Cardiac fibroblast (primary cell): ENCODE results near the gene EHD3.

Source experiments
- DNase-seq, 2 donors: peaks; one replicate each; pipeline versions ENCODE4 v3.0.0 to v3.0.0-alpha.2; 2010; ENCODE audit warnings: low read depth in 2 of 2
- H3K4me3 ChIP-seq, 2 donors: replicated peaks in 1 of 2; 1 replicate in 1 of 2; 2 replicates in 1 of 2; pipeline ENCODE4 v1.5.1; 2011; ENCODE audit warnings: low read depth in 2 of 2, low read length in 2 of 2, mild to moderate bottlenecking in 2 of 2, moderate library complexity in 1 of 2
- TF ChIP-seq, protein P1 (sequence below): IDR thresholded peaks from one replicate; pipeline ENCODE4 v1.5.1; 2011; ENCODE audit warnings: low read depth, mild to moderate bottlenecking, low read length, inconsistent platforms

The EHD3 gene

DNA sequence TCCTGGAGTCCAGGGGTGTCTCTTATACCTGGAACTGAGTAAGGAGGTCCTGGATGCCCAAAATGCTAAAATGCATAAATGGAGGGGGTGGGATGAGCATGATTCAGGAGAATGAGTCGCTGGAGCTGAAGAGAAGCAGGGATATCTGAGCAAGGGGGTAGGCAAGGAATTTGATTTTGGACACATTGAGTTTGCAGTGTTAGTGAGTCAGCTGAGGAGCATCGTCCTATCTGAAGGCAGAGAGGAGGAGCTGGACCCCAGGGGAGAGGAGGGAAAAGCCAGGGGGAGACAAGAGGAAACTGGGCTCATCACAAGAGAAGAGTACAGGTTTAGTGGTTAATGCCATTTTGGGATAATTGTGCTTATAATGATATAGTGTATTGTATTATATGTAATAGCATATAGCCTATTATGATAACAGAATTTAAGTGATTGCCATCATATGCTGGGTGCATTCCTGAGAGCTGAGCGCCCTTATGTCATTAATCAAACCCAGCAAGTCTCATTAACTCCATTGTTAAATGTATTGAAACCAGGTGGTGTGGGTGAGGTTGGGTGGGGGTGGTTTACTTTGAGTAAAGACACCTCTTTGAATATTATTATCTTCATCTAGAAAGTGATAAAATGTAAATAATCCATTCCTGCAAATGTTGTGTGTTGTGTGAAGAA lies 12.4 kb downstream of the EHD3 start:
- DNase-seq: no peak
- no peak overlapping the region for H3K4me3 ChIP-seq

DNA sequence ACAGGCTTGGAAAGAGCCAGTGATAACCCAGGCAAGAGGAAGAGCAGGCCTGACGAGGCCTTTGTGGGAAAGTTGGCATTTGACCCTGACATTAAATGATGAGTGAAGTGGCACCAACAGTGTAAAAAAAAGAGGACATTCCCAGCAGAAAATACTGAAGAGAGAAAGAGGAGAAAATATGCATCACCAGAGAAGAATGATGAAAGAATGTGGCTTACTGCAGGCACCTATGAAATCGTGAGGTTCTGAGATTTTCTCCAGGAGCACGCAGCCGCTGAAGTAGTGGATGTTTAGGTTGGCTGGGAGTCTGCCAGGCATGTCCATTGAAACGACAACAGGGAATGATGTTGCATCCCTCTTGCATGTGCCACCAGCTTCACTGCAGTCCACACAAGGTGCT lies 13.8 kb downstream of the EHD3 start:
- TF ChIP-seq, protein P1, sequence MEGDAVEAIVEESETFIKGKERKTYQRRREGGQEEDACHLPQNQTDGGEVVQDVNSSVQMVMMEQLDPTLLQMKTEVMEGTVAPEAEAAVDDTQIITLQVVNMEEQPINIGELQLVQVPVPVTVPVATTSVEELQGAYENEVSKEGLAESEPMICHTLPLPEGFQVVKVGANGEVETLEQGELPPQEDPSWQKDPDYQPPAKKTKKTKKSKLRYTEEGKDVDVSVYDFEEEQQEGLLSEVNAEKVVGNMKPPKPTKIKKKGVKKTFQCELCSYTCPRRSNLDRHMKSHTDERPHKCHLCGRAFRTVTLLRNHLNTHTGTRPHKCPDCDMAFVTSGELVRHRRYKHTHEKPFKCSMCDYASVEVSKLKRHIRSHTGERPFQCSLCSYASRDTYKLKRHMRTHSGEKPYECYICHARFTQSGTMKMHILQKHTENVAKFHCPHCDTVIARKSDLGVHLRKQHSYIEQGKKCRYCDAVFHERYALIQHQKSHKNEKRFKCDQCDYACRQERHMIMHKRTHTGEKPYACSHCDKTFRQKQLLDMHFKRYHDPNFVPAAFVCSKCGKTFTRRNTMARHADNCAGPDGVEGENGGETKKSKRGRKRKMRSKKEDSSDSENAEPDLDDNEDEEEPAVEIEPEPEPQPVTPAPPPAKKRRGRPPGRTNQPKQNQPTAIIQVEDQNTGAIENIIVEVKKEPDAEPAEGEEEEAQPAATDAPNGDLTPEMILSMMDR: no peak
- no peak for DNase-seq

More for the DNA sequence above, 12.4 kb downstream of the EHD3 start:
- TF ChIP-seq, protein P1: no peak

DNA sequence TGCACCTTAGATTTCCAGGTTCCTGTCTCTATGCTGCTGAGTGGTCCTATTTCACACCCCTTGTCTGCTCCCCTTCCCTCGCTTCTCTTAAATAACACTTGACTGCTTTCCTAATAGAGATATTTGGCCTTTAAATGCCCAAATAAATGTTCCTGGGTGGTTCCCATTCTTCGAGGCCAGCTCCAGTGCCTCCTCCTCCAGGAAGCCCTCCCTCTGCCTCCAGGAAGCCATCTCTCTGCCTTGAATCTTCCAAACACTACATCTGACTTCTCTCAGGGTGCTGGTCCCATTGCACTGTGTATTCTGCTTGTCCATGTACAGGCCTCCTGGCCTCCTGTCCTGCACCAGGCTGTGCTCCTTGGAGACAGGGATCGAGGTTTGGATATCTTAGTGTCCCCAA lies 14.2 kb downstream of the EHD3 start:
- DNase-seq: no peak
- TF ChIP-seq, protein P1: no peak
- H3K4me3 ChIP-seq: no peak overlapping the region

More for the DNA sequence above, 13.8 kb downstream of the EHD3 start:
- no peak overlapping the region for H3K4me3 ChIP-seq

DNA sequence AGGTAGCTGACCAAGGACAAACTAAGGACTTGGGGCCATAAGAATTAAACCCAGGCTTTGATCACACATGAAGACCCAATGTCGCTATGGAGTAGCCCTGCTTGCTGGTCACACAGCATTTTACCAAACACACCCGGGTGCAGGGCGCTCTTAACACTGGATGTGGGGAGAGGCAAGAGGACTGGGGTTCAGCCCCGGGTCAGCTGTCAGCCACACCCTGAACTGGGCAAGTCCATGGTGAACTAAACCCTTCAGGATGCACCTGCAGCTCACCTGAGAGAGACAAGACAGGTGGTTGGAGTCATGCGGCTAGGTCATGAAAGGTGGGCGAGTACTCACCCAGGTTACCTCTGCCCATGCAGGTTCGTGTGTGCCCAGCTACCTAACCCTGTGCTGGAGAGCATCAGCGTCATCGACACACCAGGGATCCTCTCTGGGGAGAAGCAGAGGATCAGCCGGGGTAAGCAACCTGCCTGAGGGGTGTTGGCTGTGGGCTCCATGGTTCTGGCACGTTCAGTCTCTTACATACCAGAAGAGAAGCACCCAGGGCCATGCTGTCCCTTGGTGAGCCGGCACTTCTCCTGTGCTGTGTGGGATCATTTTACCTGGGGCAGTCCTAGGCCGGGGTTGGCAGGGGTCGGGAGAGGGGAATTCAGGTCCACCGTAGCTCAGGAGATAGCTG lies 15.2 kb downstream of the EHD3 start:
- no peak for DNase-seq
- TF ChIP-seq, protein P1: no peak
- no peak overlapping the region for H3K4me3 ChIP-seq

DNA sequence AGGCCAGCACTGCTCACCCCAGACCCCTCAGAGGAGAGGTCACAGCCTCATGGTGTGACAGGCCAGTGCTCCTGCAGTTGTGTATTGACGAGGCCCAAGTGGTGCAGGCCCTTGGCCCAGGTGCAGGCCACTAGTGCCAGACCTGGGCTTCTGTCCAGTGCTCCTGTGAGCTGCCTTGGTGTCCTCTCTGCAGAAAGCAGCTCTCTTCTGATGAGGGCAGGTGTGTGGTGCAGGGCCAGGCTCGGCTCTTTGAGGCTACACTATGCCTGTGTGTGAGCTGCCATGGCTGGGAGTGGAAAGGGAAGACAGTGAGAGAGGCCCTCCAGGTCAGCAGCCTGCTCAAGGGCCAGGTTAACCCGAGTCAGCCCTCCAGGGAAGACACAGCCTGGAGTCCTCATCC lies 17.1 kb downstream of the EHD3 start:
- TF ChIP-seq, protein P1: no peak

DNA sequence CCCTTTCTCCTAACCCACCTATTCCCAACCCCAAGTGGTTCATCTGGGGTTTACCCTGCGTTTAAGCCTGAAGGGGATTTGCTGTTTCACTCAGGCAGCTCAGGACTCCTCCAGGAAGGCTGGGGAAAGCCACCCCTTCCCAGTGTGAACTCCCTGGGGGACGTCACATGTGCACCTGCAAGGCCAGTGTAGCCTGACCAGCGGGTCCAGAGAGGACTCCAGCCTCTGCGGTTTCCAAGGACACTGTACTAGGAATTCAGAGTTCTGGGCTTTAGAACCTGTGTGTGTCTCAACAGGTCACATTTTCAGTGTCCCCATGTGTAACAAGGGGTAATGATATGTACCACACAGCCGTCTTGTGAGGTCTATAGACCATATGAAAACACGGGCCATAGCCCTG lies 17.9 kb downstream of the EHD3 start:
- H3K4me3 ChIP-seq: no peak overlapping the region
- DNase-seq: no peak
- TF ChIP-seq, protein P1: no peak

More for the DNA sequence above, 17.1 kb downstream of the EHD3 start:
- DNase-seq: no peak
- no peak overlapping the region for H3K4me3 ChIP-seq
